GM12865 (cell line): ENCODE data around the gene ATG10.

Source experiments
- DNase-seq: peaks from one replicate; pipeline ENCODE4 v3.0.0; 2010; ENCODE audit warnings: low read depth
- H3K4me3 ChIP-seq: 2 replicates; pipeline ENCODE4 v1.5.1; 2011; ENCODE audit warnings: mild to moderate bottlenecking, low read depth, low read length, control low read depth
- TF ChIP-seq, protein P1 (sequence below): IDR thresholded peaks from 2 replicates; pipeline ENCODE4 v1.5.1; 2011; ENCODE audit warnings: low read length, control low read depth, low read depth, inconsistent platforms; ENCODE audit not compliant: insufficient read depth; ENCODE audit errors: missing control alignments

The ATG10 gene

DNA sequence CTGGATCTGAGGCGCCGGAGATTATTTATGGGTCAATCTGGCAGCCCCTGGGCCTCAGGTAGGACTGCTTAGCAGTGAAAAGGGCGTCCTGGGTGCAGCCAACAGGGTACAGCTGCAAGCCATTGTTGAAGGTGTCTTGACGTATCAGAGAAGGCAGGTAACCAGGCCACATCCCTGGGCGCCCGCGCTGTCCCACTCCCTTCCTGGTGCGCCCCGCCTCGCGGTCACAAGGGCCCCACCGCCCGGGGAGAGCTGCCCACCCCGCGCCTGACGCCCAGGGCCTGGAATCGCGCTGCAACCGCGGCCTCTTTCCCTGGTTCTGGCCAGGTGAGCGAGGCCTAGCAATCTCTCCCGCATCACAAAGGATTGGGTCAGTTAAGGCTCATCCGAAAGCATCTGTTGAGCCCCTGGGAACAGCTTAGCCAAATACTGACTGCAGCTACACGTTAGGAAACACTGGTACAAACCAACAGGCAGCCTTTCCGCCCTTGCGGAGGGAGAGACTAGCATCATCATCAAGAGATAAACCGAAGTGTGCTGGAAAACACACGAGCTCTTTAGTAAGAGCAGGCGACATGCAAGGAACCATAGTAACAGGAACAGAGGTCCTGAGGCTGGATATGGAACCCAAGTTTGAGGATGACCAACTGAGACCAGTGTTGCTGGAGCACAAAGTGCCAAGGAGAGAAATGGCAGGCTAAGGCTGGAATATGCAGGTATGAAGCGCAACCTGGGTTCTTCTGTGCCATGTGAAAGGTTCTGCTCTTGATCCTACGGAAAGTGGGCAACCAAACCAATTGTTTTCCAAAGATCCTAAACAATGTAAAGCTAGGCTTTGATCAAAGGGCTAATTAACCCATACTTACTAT, 302.8 kb downstream of the ATG10 start:
- TF ChIP-seq, protein P1, sequence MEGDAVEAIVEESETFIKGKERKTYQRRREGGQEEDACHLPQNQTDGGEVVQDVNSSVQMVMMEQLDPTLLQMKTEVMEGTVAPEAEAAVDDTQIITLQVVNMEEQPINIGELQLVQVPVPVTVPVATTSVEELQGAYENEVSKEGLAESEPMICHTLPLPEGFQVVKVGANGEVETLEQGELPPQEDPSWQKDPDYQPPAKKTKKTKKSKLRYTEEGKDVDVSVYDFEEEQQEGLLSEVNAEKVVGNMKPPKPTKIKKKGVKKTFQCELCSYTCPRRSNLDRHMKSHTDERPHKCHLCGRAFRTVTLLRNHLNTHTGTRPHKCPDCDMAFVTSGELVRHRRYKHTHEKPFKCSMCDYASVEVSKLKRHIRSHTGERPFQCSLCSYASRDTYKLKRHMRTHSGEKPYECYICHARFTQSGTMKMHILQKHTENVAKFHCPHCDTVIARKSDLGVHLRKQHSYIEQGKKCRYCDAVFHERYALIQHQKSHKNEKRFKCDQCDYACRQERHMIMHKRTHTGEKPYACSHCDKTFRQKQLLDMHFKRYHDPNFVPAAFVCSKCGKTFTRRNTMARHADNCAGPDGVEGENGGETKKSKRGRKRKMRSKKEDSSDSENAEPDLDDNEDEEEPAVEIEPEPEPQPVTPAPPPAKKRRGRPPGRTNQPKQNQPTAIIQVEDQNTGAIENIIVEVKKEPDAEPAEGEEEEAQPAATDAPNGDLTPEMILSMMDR = no peak
- DNase-seq = peak; percentile 51
- H3K4me3 ChIP-seq = no peak overlapping the region

DNA sequence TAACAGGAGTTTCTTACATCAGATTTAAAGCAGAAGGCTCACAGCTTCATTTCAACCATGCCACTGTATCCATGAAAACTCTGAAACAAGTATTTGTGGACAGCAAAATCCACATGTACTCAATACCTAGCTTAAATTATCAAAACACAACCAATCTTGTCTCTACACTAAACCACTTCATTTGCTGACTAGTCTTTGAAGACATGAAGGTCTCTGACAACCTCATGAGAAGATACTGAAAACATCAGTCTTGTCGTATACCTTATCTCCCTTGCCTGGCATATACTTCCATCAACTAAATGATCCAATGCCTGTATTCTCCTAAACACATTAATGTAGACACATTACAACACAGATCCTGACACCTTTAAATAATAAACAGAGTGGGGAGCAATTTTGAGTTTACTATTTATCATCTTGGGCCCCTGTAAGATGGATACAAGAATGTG, 303.4 kb downstream of the ATG10 start:
- H3K4me3 ChIP-seq = no peak overlapping the region
- TF ChIP-seq, protein P1 = no peak
- peak; percentile 14 for DNase-seq

DNA sequence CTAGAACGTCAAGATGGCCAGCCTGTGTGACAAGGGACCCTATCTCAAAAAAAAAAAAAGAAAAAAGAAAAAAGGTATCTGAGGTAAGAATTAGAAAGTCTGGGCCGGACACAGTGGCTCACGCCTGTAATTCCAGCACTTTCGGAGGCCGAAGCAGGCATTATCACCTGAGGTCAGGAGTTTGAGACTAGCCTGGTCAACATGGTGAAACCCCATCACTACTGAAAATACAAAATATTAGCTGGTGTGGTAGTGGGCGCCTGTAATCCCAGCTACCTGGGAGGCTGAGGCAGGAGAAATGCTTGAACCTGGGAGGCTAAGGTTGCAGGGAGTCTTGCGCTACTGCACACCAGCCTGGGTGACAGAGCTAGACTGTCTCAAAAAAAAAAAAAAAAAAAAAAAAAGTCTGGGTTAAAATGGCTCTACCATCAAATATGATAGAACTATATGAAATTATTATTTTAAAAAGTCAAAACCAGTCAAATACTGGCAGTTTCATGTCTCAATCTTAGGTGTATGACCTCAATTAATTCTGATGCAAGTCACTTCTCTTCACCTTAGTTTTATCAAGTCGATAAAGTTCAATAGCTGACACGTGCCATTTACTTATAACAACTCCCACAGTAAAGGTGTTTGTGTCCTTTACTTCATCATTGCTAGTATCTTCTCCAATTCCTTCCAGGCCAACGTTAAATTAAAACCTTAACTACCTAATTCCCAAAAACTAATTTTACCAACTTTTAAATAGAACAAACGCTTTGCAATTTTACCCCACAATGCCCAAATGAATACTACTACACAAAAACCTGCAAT, 305.2 kb downstream of the ATG10 start:
- DNase-seq = peak; percentile 23
- H3K4me3 ChIP-seq = peak overlapping the region; percentile 100
- TF ChIP-seq, protein P1 = no peak

DNA sequence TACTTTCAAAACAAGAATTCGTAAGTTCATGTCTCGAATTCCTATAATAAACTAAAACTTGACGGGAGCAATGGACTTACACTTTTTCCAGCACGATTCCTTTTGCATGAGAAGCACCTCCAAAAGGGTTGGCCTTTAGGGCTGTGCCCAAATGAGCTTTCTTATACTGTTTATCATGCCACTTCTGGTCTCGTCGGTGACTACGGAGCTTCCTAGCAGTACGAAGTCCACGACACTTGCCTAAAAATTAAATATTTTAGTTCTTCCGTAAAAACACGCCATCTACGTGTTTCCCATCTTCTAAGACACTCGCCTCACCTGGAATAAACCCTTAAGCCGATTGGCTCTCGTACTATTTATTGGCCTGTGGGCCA, 305.8 kb downstream of the ATG10 start:
- peak overlapping the region; percentile 100 for H3K4me3 ChIP-seq
- peak; percentile 30 for DNase-seq
- TF ChIP-seq, protein P1 = no peak

DNA sequence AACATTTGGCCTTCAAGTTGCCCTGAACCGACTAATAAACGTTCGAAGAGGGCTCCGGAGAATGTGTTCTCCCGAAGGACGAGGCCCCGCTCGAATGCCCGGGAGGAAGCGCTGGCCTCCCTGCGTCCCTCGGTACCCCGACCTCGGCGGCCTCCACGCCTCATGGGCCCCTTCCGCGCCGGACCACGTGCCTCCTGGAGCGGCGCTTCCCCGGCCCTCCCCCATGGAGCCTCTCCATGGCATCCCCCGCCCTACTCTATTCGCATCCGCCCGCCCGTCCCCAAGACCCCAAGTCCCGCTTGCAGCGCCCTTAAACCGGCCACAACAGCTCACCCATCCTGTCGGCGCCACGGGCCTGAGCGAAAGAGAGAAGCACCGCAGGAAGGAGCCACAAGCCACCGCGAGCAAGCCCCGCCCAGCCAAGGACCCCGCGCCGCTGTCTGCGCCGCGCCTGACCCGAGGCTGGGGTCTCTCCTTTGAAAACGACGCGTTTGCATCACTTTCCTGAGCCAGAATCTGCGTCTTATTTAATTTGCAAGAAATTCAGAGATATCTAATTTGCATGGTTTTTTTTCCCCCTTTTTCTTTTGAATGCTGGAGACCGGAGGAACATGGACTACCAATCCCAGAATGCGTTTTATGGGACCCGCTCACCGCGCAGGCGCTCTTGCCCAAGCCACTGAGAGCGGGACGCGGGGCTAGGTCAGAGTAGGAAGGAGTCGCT, 306.3 kb downstream of the ATG10 start, which contains the start of gene RPS23:
TSS of gene RPS23 (minus strand) at position 368 of the 724 bp plus-strand sequence. CDS start at position 337, 31 bp downstream.
- H3K4me3 ChIP-seq = peak within 1 kb of the TSS; percentile 100
- peak; percentile 95 for DNase-seq
- TF ChIP-seq, protein P1 = no peak

DNA sequence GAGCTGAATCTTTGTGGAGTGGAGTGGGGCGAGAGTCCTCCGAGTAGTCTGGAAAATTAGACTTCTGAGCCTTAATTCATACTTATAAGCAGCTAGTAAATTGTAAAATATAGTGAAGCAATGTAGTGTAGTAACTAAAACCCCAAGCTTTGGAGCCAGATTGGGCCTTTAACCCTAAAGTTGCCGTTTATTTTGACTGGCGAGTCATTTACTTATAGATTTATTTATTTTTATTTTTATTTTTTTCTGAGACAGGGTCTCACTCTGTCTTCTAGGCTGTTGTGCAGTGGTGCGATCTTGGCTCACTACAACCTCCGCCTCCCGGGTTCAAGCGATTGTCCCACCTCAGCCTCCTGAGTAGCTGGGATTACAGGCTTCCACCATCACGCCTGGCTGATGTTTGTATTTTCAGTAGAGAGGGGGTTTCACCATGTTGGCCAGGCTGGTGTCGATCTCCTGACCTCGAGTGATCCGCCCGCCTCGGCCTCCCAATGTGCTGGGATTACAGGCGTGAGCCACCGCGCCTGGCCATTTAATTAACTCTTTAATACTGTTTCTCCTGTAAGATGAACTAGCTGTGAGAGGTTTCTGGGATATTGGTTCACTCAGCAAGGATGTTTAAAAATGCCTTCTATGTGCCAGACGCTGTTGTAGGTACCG, 307.0 kb downstream of the ATG10 start:
- DNase-seq = no peak
- TF ChIP-seq, protein P1 = no peak
- H3K4me3 ChIP-seq = peak overlapping the region; percentile 100
